K562 (cell line): ENCODE results near the gene PDZRN3. TPM values are rescaled to one million over a fixed set of nuclear protein-coding genes. Genes with fewer than 3 reads are reported as not detected.

Experiments used
- ATAC-seq: fragments of 200-7000 bp; cut with Tn5 transposase; 3 replicates; pipeline ENCODE4 v1.9.1; 2020; ENCODE audit warnings: moderate library complexity
- BruUV-seq: library from RNA; stranded (reverse); fragments of 400-500 nt; replicated peaks from 2 replicates; lab custom pipeline; 2021; lab: Mats Ljungman, UMichigan
- CTCF ChIA-PET: fragments of 300-600 bp; formaldehyde crosslinking; extraction: SDS; loops from one replicate; lab custom pipeline; 2021; ENCODE audit warnings: low intra/inter-chr PET ratio; lab: Yijun Ruan, JAX
- POLR2A ChIA-PET: fragments of 300-600, 350-650 bp; sonication (Branson Sonifier 250); formaldehyde crosslinking; extraction: SDS; loops from one replicate; lab custom pipeline; 2021; ENCODE audit warnings: antibody characterized with exemption, inconsistent platforms; lab: Yijun Ruan, JAX
- DNase-seq, 4 experiments: peaks; one replicate each; pipeline versions ENCODE4 v3.0.0 to v3.0.0-alpha.2; 2011 to 2018; ENCODE audit warnings: low spot score in 3 of 4, mixed read lengths in 3 of 4; ENCODE audit errors: extremely low read depth in 1 of 4
- FAIRE-seq: peaks from 2 replicates; lab custom pipeline; 2011; peaks lifted over from hg19 to GRCh38; lab: Jason Lieb, UNC
- H2AFZ ChIP-seq: 2 replicates; pipeline ENCODE4 v1.6.0; 2011; ENCODE audit warnings: low read depth, low read length, control low read depth, inconsistent platforms
- H3K27ac ChIP-seq: fragments of 200-600 bp; 3 replicates; pipeline ENCODE4 v1.8.0; 2011; ENCODE audit warnings: low read depth, mild to moderate bottlenecking, control low read depth, inconsistent platforms, low read length, moderate library complexity, mixed read lengths; ENCODE audit errors: extremely low read depth
- H3K27me3 ChIP-seq, 2 experiments: fragments of 300-600 bp in 1 of 2; 2 replicates in 1 of 2; 3 replicates in 1 of 2; pipeline versions ENCODE4 v1.6.0 to v1.8.0; 2011; ENCODE audit warnings: inconsistent platforms in 2 of 2, low read length in 2 of 2, mild to moderate bottlenecking in 1 of 2, mixed read lengths in 1 of 2, moderate library complexity in 1 of 2; ENCODE audit not compliant: control insufficient read depth in 2 of 2, insufficient read depth in 2 of 2
- H3K36me3 ChIP-seq: fragments of 300-600 bp; 3 replicates; pipeline ENCODE4 v1.8.0; 2011; ENCODE audit warnings: mild to moderate bottlenecking, low read length, inconsistent platforms; ENCODE audit not compliant: control insufficient read depth, insufficient read depth
- H3K4me1 ChIP-seq, 2 experiments: fragments of 200-600 bp in 1 of 2; replicated peaks in 1 of 2; 2 replicates in 1 of 2; 3 replicates in 1 of 2; pipeline versions ENCODE4 v1.5.1 to v1.8.0; 2011; ENCODE audit warnings: inconsistent platforms in 2 of 2, low read length in 2 of 2, mild to moderate bottlenecking in 1 of 2, mixed read lengths in 1 of 2, moderate library complexity in 1 of 2; ENCODE audit not compliant: control insufficient read depth in 2 of 2, insufficient read depth in 2 of 2
- H3K4me2 ChIP-seq: 2 replicates; pipeline ENCODE4 v1.6.1; 2011; ENCODE audit warnings: low read length, control low read depth, inconsistent platforms, mixed read lengths; ENCODE audit not compliant: insufficient read depth
- H3K4me3 ChIP-seq: fragments of 200-600 bp; sonication (generic), shearing (Covaris generic); 2 replicates; pipeline ENCODE4 v1.5.1; 2016; ENCODE audit warnings: control low read depth, inconsistent platforms
- H3K79me2 ChIP-seq: fragments of 200-600 bp; 3 replicates; pipeline ENCODE4 v1.8.0; 2011; ENCODE audit warnings: low read length, inconsistent platforms; ENCODE audit not compliant: control insufficient read depth, insufficient read depth
- H3K9ac ChIP-seq, 2 experiments: 2 replicates each; pipeline versions ENCODE4 v1.6.0 to v1.6.1; 2011; ENCODE audit warnings: low read depth in 2 of 2, low read length in 2 of 2, control low read depth in 1 of 2, inconsistent platforms in 1 of 2, mild to moderate bottlenecking in 1 of 2, mixed read lengths in 1 of 2; ENCODE audit not compliant: insufficient read depth in 1 of 2
- H3K9me1 ChIP-seq: one replicate; pipeline ENCODE4 v1.6.0; 2011; ENCODE audit warnings: inconsistent platforms, mild to moderate bottlenecking, low read length, moderate library complexity; ENCODE audit not compliant: control insufficient read depth, insufficient read depth
- H3K9me3 ChIP-seq: replicated peaks from 2 replicates; pipeline ENCODE4 v1.5.1; 2011; ENCODE audit warnings: low read depth, low read length, inconsistent platforms; ENCODE audit not compliant: control insufficient read depth, insufficient read depth
- H4K20me1 ChIP-seq: replicated peaks from 2 replicates; pipeline ENCODE4 v1.6.1; 2011; ENCODE audit warnings: low read length, inconsistent platforms, mixed read lengths; ENCODE audit not compliant: control insufficient read depth, insufficient read depth
- CBX3 ChIP-seq, 2 experiments: IDR thresholded peaks; 1 replicate in 1 of 2; 2 replicates in 1 of 2; pipeline ENCODE4 v1.6.1; 2012; ENCODE audit warnings: inconsistent platforms in 2 of 2, low read length in 2 of 2, borderline replicate concordance in 1 of 2, control low read depth in 1 of 2
- EHMT2 ChIP-seq: fragments of 450-650 bp; IDR thresholded peaks from 2 replicates; pipeline ENCODE4 v1.6.1; 2018; ENCODE audit warnings: antibody characterized with exemption
- GABPA ChIP-seq: fragments of 200-800 bp; sonication (Bioruptor generic); conservative IDR thresholded peaks from 2 replicates; pipeline ENCODE4 v1.6.1; 2016; ENCODE audit warnings: low read depth, missing genetic modification characterization, missing compliant biosample characterization
- HDAC8 ChIP-seq: fragments of 450-650 bp; IDR thresholded peaks from 2 replicates; pipeline ENCODE4 v1.6.1; 2016; ENCODE audit warnings: mild to moderate bottlenecking, missing genetic modification characterization, moderate library complexity, missing compliant biosample characterization
- HNRNPL ChIP-seq: fragments of 200-400 bp; formaldehyde crosslinking; IDR thresholded peaks from 2 replicates; pipeline ENCODE4 v1.6.1; 2017; ENCODE audit warnings: low read depth, mild to moderate bottlenecking, low read length
- MBD1 ChIP-seq: fragments of 250-450 bp; sonication (Bioruptor Pico); IDR thresholded peaks from 2 replicates; pipeline ENCODE4 v1.8.0; 2022; ENCODE audit warnings: inconsistent platforms
- SIRT6 ChIP-seq: IDR thresholded peaks from one replicate; pipeline ENCODE4 v1.6.1; 2012; ENCODE audit warnings: low read depth, mild to moderate bottlenecking, control low read depth, inconsistent platforms, low read length, moderate library complexity
- TAF9B ChIP-seq: fragments of 450-650 bp; IDR thresholded peaks from 2 replicates; pipeline ENCODE4 v1.6.1; 2018; ENCODE audit warnings: mild to moderate bottlenecking; ENCODE audit not compliant: partially characterized antibody
- VEZF1 ChIP-seq: fragments of 200-800 bp; sonication (Bioruptor generic); IDR thresholded peaks from 2 replicates; pipeline ENCODE4 v1.6.1; 2017; ENCODE audit warnings: missing genetic modification characterization, missing compliant biosample characterization
- ZBTB1 ChIP-seq: sonication (generic); formaldehyde crosslinking; IDR thresholded peaks from 2 replicates; pipeline ENCODE4 v1.8.1; 2023; ENCODE audit warnings: missing genetic modification reagents, low read depth, mild to moderate bottlenecking, borderline replicate concordance
- ZNF318 ChIP-seq, 2 experiments: fragments of 450-650 bp; IDR thresholded peaks; 2 replicates each; pipeline ENCODE4 v1.6.1; 2016; ENCODE audit warnings: mild to moderate bottlenecking in 2 of 2, borderline replicate concordance in 1 of 2, low read depth in 1 of 2, moderate library complexity in 1 of 2
- WGBS: fragments of 100-300 bp; shearing (Covaris generic); methylation state at CpG from one replicate; pipeline ENCODE4 v1.1.6; 2016; ENCODE audit warnings: low coverage, mixed read lengths; ENCODE audit not compliant: insufficient coverage; ENCODE audit errors: missing lambda C conversion rate; 5-methylcytosine and 5-hydroxymethylcytosine counted together
- in situ Hi-C: fragments of 300-500 bp; cut with MboI; formaldehyde crosslinking; loops from 4 replicates; pipeline ENCODE4 v1.15.0; 2018; ENCODE audit warnings: inconsistent platforms, mixed read lengths
- intact Hi-C: fragments of 100-400 bp; cut with micrococcal nuclease; formaldehyde crosslinking; loops from 2 replicates; pipeline ENCODE4 v1.14.2; 2022
- polyA plus RNA-seq, 8 experiments: library from polyadenylated mRNA; depleted of rRNA in 4 of 8; stranded (reverse) in 5 of 8; unstranded in 3 of 8; fragments of >200 nt; fragmentation: Nextera tagmentation in 2 of 8; fragmentation: Illumina TruSeq in 1 of 8; extraction: Ambion mirVana in 2 of 8; extraction: Trizol in 1 of 8; gene quantifications; 2 replicates each; pipeline versions ENCODE4 v1.2.1 to v1.2.3, GENCODE V29; 2011 to 2014; ENCODE audit warnings: inconsistent platforms in 1 of 8, missing spikeins in 1 of 8
- total RNA-seq, 7 experiments: library from RNA; depleted of rRNA in 6 of 7; stranded (reverse); fragments of >200 nt in 6 of 7; fragmentation: Illumina TruSeq in 2 of 7; extraction: Trizol in 2 of 7; gene quantifications; 2 replicates each; pipeline versions ENCODE4 v1.2.1 to v1.2.3, GENCODE V29; 2011 to 2021; ENCODE audit warnings: low replicate concordance in 1 of 7

PDZRN3 gene
- total and polyA plus RNA-seq, 9 of the 15 experiments (the other 6 are each of a cell fraction or from before 2014, with no cell fraction given) = 0.16 TPM; not detected in 8

GRCh38 chr3:73423116-73423515, 201.6 kb downstream of the PDZRN3 start:
- POLR2A ChIA-PET = no interaction called here
- Histone ChIP-seq H3K79me2 (no peaks in the 10 kb centered on the region), H3K4me2 (no peak overlapping the region), H3K27me3 (no peaks in the 10 kb centered on the region), H3K9me1 (no peaks in the 10 kb centered on the region), H3K9me3 (no peaks in the 10 kb centered on the region), H2AFZ (no peak overlapping the region), H3K27ac (no peak overlapping the region), H3K36me3 (no peaks in the 10 kb centered on the region), H3K4me1 (no peaks in the 10 kb centered on the region), H3K9ac (no peak overlapping the region), H4K20me1 (no peaks in the 10 kb centered on the region), H3K4me3 (no peak overlapping the region)
- FAIRE-seq = no peak
- in situ Hi-C loops (no loop called here), intact Hi-C loops (no loop called here)
- 0% methylated on average over 3 of the region's 3 CpGs for WGBS
- ATAC-seq = no peak
- BruUV-seq = no TSS peak
- CTCF ChIA-PET = no interaction called here
- DNase-seq = no peak
- TF ChIP-seq VEZF1 (CRISPR knock-in tag) (no peak), HNRNPL (no peak), CBX3 (IDR thresholded peaks at IDR 0.05; ENCODE audit: borderline replicate concordance in 1 of 2, low read length in 2 of 2) (no peak), MBD1 (CRISPR knock-in tag) (no peak), EHMT2 (no peak), TAF9B (no peak), ZNF318 (IDR thresholded peaks at IDR 0.05; ENCODE audit: borderline replicate concordance in 1 of 2, low read depth in 1 of 2) (no peak), GABPA (tag) (no peak), ZBTB1 (CRISPR knock-in tag) (no peak), HDAC8 (tag) (no peak), SIRT6 (no peak)
